ENCODE measurements around the gene IQCH.

DNA sequence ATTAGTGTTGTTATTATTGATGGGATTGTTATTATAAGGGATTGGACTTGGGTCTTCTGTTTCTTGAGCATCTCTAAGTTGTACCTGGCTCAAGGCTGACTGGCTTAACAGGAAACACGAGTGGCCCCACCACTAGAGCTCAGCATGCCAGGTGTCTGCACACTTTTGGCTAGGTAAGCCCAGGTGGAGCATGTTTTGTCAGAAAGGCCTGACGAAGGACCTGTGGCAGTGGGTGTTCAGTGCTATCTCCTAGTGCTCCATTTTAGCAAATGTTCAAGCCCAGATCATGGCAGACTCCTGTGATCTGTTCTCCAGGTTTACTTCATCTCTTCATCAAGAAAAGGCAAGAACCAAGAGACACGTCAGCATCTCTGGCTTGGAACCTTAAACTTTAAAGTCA is 291.3 kb downstream of the IQCH start:
- TF ChIP-seq POLR2A (IDR thresholded peaks at IDR 0.05): no peak
- TF ChIP-seq, protein P1, sequence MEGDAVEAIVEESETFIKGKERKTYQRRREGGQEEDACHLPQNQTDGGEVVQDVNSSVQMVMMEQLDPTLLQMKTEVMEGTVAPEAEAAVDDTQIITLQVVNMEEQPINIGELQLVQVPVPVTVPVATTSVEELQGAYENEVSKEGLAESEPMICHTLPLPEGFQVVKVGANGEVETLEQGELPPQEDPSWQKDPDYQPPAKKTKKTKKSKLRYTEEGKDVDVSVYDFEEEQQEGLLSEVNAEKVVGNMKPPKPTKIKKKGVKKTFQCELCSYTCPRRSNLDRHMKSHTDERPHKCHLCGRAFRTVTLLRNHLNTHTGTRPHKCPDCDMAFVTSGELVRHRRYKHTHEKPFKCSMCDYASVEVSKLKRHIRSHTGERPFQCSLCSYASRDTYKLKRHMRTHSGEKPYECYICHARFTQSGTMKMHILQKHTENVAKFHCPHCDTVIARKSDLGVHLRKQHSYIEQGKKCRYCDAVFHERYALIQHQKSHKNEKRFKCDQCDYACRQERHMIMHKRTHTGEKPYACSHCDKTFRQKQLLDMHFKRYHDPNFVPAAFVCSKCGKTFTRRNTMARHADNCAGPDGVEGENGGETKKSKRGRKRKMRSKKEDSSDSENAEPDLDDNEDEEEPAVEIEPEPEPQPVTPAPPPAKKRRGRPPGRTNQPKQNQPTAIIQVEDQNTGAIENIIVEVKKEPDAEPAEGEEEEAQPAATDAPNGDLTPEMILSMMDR (IDR thresholded peaks at IDR 0.05): no peak
- TF ChIP-seq EP300 (IDR thresholded peaks at IDR 0.05): no peak
- no peak for TF ChIP-seq POLR2AphosphoS5 (IDR thresholded peaks at IDR 0.05)
